WTC11 (cell line): ENCODE data around the gene FFAR2.

Experiments
- ZNF263 ChIP-seq: sonication (generic); formaldehyde crosslinking; IDR thresholded peaks from 2 replicates; pipeline ENCODE4 v1.8.1; 2022; ENCODE audit warnings: low read depth, mild to moderate bottlenecking, moderate library complexity, missing genetic modification reagents
- TF ChIP-seq, protein P1 (sequence below): fragments of 200-600 bp; IDR thresholded peaks from 2 replicates; pipeline ENCODE4 v1.8.0; 2022; ENCODE audit warnings: antibody characterized with exemption
- TF ChIP-seq, protein P2 (sequence below): sonication (generic); formaldehyde crosslinking; IDR thresholded peaks from 2 replicates; pipeline ENCODE4 v1.8.1; 2022; ENCODE audit warnings: low read depth, missing genetic modification reagents, borderline replicate concordance
- TF ChIP-seq, protein P3 (sequence below): sonication (generic); formaldehyde crosslinking; IDR thresholded peaks from 2 replicates; pipeline ENCODE4 v1.8.0; 2022; ENCODE audit warnings: mild to moderate bottlenecking, missing genetic modification reagents

DNA sequence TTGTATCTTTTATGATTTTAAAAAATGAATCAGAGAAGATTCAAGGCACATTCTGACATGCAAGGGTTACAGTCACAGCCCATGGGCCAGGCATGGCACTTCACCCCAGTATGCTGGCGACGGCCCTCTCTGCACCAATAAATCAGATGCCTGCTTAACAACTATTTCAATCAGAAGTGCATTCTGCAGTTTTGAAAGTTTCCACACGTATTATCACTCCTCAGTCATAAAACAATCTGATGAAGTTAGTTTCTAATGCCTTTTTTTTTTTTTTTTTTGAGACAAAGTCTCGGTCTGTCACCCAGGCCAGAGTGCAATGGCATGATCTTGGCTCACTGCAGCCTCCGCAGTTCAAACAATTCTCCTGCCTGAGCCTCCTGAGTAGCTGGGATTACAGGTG, 28.3 kb upstream of the FFAR2 start:
- TF ChIP-seq, protein P1, sequence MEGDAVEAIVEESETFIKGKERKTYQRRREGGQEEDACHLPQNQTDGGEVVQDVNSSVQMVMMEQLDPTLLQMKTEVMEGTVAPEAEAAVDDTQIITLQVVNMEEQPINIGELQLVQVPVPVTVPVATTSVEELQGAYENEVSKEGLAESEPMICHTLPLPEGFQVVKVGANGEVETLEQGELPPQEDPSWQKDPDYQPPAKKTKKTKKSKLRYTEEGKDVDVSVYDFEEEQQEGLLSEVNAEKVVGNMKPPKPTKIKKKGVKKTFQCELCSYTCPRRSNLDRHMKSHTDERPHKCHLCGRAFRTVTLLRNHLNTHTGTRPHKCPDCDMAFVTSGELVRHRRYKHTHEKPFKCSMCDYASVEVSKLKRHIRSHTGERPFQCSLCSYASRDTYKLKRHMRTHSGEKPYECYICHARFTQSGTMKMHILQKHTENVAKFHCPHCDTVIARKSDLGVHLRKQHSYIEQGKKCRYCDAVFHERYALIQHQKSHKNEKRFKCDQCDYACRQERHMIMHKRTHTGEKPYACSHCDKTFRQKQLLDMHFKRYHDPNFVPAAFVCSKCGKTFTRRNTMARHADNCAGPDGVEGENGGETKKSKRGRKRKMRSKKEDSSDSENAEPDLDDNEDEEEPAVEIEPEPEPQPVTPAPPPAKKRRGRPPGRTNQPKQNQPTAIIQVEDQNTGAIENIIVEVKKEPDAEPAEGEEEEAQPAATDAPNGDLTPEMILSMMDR = no peak
- TF ChIP-seq, protein P2, sequence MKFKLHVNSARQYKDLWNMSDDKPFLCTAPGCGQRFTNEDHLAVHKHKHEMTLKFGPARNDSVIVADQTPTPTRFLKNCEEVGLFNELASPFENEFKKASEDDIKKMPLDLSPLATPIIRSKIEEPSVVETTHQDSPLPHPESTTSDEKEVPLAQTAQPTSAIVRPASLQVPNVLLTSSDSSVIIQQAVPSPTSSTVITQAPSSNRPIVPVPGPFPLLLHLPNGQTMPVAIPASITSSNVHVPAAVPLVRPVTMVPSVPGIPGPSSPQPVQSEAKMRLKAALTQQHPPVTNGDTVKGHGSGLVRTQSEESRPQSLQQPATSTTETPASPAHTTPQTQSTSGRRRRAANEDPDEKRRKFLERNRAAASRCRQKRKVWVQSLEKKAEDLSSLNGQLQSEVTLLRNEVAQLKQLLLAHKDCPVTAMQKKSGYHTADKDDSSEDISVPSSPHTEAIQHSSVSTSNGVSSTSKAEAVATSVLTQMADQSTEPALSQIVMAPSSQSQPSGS = no peak
- TF ChIP-seq, protein P3, sequence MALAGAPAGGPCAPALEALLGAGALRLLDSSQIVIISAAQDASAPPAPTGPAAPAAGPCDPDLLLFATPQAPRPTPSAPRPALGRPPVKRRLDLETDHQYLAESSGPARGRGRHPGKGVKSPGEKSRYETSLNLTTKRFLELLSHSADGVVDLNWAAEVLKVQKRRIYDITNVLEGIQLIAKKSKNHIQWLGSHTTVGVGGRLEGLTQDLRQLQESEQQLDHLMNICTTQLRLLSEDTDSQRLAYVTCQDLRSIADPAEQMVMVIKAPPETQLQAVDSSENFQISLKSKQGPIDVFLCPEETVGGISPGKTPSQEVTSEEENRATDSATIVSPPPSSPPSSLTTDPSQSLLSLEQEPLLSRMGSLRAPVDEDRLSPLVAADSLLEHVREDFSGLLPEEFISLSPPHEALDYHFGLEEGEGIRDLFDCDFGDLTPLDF (CRISPR knock-in tag) = no peak
- TF ChIP-seq ZNF263 = no peak
